Astrocyte (in vitro differentiated cells and primary cell): Measurements from ENCODE around the gene SLC4A5.

ENCODE experiments used
- CTCF ChIP-seq: IDR thresholded peaks from 2 replicates; pipeline ENCODE4 v1.5.1; 2011; ENCODE audit warnings: low read depth, mild to moderate bottlenecking, inconsistent platforms, low read length, moderate library complexity; ENCODE audit not compliant: insufficient read depth
- EZH2 ChIP-seq: IDR thresholded peaks from 2 replicates; pipeline ENCODE4 v1.6.1; 2012; ENCODE audit warnings: mild to moderate bottlenecking, low read length, inconsistent platforms; ENCODE audit not compliant: insufficient read depth

GRCh38 chr2:74302865-74303264 lies 40.4 kb downstream of the SLC4A5 start:
- TF ChIP-seq CTCF (no peak), EZH2 (no peak)
